H1 (cell line): ENCODE measurements around the gene HOXA13. TPM values are rescaled to one million over a fixed set of nuclear protein-coding genes. Genes with fewer than 3 reads are reported as not detected.

Experiments
- BCL11A ChIP-seq, 2 experiments: IDR thresholded peaks; one replicate each; pipeline ENCODE4 v1.6.1; 2011; ENCODE audit warnings: low read depth in 2 of 2, low read length in 2 of 2, mild to moderate bottlenecking in 2 of 2
- CBX5 ChIP-seq: fragments of 300-800, 300-1000 bp; sonication (generic); IDR thresholded peaks from 2 replicates; pipeline ENCODE4 v1.7.1; 2016; ENCODE audit warnings: antibody characterized with exemption, low read length, low read depth
- CTCF ChIP-seq, 3 experiments: IDR thresholded peaks; 1 replicate in 2 of 3; 2 replicates in 1 of 3; pipeline versions ENCODE4 v1.5.1 to v1.6.1; 2011; ENCODE audit warnings: low read length in 3 of 3, mild to moderate bottlenecking in 3 of 3, inconsistent platforms in 2 of 3, low read depth in 1 of 3, moderate library complexity in 1 of 3; ENCODE audit not compliant: insufficient read depth in 1 of 3; ENCODE audit errors: control extremely low read depth in 1 of 3
- EGR1 ChIP-seq: IDR thresholded peaks from 2 replicates; pipeline ENCODE4 v1.6.1; 2011; ENCODE audit warnings: low read depth, low read length, borderline replicate concordance
- EP300 ChIP-seq, 2 experiments: IDR thresholded peaks; 1 replicate in 1 of 2; 2 replicates in 1 of 2; pipeline ENCODE4 v1.6.1; 2011 to 2012; ENCODE audit warnings: low read depth in 2 of 2, low read length in 2 of 2, mild to moderate bottlenecking in 2 of 2, borderline replicate concordance in 1 of 2, inconsistent platforms in 1 of 2, moderate library complexity in 1 of 2
- EZH2 ChIP-seq: fragments of 200-600 bp; sonication (generic); IDR thresholded peaks from 2 replicates; pipeline ENCODE4 v1.7.1; 2012; ENCODE audit warnings: low read depth, mild to moderate bottlenecking, moderate library complexity, low read length, inconsistent platforms; ENCODE audit not compliant: severe bottlenecking
- HDAC6 ChIP-seq: IDR thresholded peaks from one replicate; pipeline ENCODE4 v1.7.1; 2012; ENCODE audit warnings: low read depth, mild to moderate bottlenecking, inconsistent platforms, low read length, moderate library complexity
- KDM1A ChIP-seq: fragments of 200-600, 300-600 bp; sonication (generic); IDR thresholded peaks from 2 replicates; pipeline ENCODE4 v1.7.1; 2016; ENCODE audit warnings: mild to moderate bottlenecking, low read length, borderline replicate concordance
- KDM4A ChIP-seq: IDR thresholded peaks from one replicate; pipeline ENCODE4 v1.7.1; 2012; ENCODE audit warnings: low read depth, mild to moderate bottlenecking, moderate library complexity, low read length, inconsistent platforms; ENCODE audit not compliant: severe bottlenecking
- MAX ChIP-seq: IDR thresholded peaks from 2 replicates; pipeline ENCODE4 v1.6.1; 2012; ENCODE audit warnings: inconsistent platforms
- NANOG ChIP-seq: IDR thresholded peaks from 2 replicates; pipeline ENCODE4 v1.6.1; 2011; ENCODE audit warnings: low read length, low read depth, mild to moderate bottlenecking, inconsistent platforms; ENCODE audit not compliant: insufficient read depth, poor library complexity, severe bottlenecking
- POLR2A ChIP-seq, 2 experiments: IDR thresholded peaks; 1 replicate in 1 of 2; 2 replicates in 1 of 2; pipeline ENCODE4 v1.6.1; 2011; ENCODE audit warnings: low read depth in 2 of 2, low read length in 2 of 2, mild to moderate bottlenecking in 2 of 2; ENCODE audit errors: control extremely low read depth in 1 of 2
- RAD21 ChIP-seq, 2 experiments: IDR thresholded peaks in 1 of 2; conservative IDR thresholded peaks in 1 of 2; 2 replicates each; pipeline ENCODE4 v1.6.1; 2011; ENCODE audit warnings: low read depth in 2 of 2, low read length in 2 of 2, improper control_type of control experiment in 1 of 2, inconsistent platforms in 1 of 2, mild to moderate bottlenecking in 1 of 2, moderate library complexity in 1 of 2
- RBBP5 ChIP-seq: IDR thresholded peaks from 2 replicates; pipeline ENCODE4 v1.7.1; 2012; ENCODE audit warnings: low read depth, mild to moderate bottlenecking, inconsistent platforms, low read length, moderate library complexity, borderline replicate concordance
- SAP30 ChIP-seq: fragments of 300-600 bp; sonication (generic); IDR thresholded peaks from 2 replicates; pipeline ENCODE4 v1.7.1; 2012; ENCODE audit warnings: low read length, moderate library complexity, mild to moderate bottlenecking, inconsistent platforms; ENCODE audit not compliant: insufficient read depth, insufficient replicate concordance
- SIN3A ChIP-seq, 2 experiments: IDR thresholded peaks in 1 of 2; conservative IDR thresholded peaks in 1 of 2; 2 replicates each; pipeline ENCODE4 v1.6.1; 2011 to 2012; ENCODE audit warnings: low read length in 2 of 2, improper control_type of control experiment in 1 of 2, low read depth in 1 of 2, mild to moderate bottlenecking in 1 of 2
- SUZ12 ChIP-seq: fragments of 200-600 bp; sonication (generic); IDR thresholded peaks from 2 replicates; pipeline ENCODE4 v1.6.1; 2012; ENCODE audit warnings: mild to moderate bottlenecking, inconsistent platforms, low read length, moderate library complexity, mixed read lengths
- YY1 ChIP-seq: IDR thresholded peaks from 2 replicates; pipeline ENCODE4 v1.6.1; 2011; ENCODE audit warnings: low read depth, mild to moderate bottlenecking, low read length
- polyA plus RNA-seq, 7 experiments: library from polyadenylated mRNA; depleted of rRNA in 3 of 7; stranded (reverse) in 5 of 7; unstranded in 2 of 7; fragments of >200 nt in 5 of 7; fragments of 200-250 nt in 2 of 7; gene quantifications; 1 replicate in 5 of 7; 2 replicates in 1 of 7; 4 replicates in 1 of 7; pipeline versions ENCODE4 v1.2.1 to v1.2.3, GENCODE V29; 2011 to 2013; ENCODE audit warnings: missing spikeins in 2 of 7, mixed read lengths in 2 of 7
- total RNA-seq: library from RNA; stranded (reverse); fragmentation: NEBNext Ultra II Directional; extraction: Animal tissue kit (Norgen Biotek cat#: 25700); gene quantifications from 2 replicates; pipeline ENCODE4 v1.2.1, GENCODE V29; 2021

Gene HOXA13
- total and polyA plus RNA-seq, 2 of the 8 experiments (the other 6 are each of a cell fraction or from before 2014, with no cell fraction given) = not detected

DNA sequence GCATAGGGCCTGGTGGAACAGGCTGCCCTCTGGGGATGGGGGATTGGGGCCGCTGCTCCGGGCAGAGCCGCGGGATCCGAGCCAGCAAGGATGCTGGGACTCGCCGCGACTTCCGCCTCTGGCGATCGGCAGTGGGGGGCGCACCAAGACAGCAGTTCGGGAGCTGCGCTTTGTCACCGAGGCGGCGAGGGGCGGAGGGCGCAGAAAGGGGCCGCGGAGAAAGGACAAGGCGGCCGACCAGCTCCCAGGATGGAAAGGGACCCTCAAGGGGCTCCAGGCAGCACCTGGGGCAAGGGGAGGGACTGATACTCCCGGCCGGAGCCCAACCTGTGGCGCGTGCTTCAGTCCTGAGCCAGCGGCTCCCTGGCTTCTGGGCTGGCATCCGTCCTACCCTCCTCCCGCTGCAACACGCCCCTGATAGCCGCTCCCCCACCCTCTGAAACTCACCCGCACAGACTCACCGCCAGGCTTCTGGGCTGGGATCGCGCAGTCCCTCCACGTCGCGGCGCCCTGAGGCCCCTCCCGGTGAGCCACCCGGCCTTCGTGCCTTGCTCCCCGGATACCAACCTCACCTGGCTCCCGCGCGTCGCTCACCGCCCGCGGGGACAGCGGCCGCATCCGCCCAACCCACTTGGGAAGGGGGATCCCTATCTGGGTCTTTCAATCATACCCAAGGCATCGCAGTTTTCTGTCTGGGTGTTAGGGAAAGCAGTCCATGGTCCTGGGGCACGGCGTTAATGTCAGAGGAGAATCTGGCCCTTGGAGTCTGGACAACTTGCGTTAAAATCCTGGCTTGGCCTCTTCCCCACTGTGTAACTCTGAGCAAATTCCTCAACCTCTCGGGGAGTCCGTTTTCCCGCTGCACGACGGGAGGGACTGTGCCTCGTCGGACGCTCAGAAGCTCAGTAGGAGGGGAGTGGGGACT, 35.8 kb upstream of the HOXA13 start (continued):
- TF ChIP-seq POLR2A (IDR thresholded peaks at IDR 0.05; ENCODE audit: control extremely low read depth in 1 of 2, low read depth in 2 of 2, low read length in 2 of 2) (no peak), SIN3A (conservative IDR thresholded peaks at IDR 0.05 in 1 of 2, IDR thresholded peaks at IDR 0.05 in 1 of 2; ENCODE audit: low read depth in 1 of 2, low read length in 2 of 2) (no peak), EGR1 (no peak), YY1 (no peak), RAD21 (IDR thresholded peaks at IDR 0.05 in 1 of 2, conservative IDR thresholded peaks at IDR 0.05 in 1 of 2; ENCODE audit: low read depth in 2 of 2, low read length in 2 of 2) (peak; percentile 83 to 87), NANOG (no peak), SUZ12 (peak; percentile 92), CBX5 (no peak), BCL11A (IDR thresholded peaks at IDR 0.05; ENCODE audit: low read depth in 2 of 2, low read length in 2 of 2) (no peak), EP300 (IDR thresholded peaks at IDR 0.05; ENCODE audit: borderline replicate concordance in 1 of 2, low read depth in 2 of 2, low read length in 2 of 2) (peak in 1 of 2 experiments; percentile 46; a peak in 1 of 3 replicates), SAP30 (no peak), EZH2 (peak; percentile 94), KDM4A (peak; percentile 91), MAX (peak; percentile 47; the same call in 1 of the 2 replicates), RBBP5 (peak; percentile 40; the same call in 1 of the 2 replicates), CTCF (IDR thresholded peaks at IDR 0.05; ENCODE audit: control extremely low read depth in 1 of 3, insufficient read depth in 1 of 3, low read depth in 1 of 3, low read length in 3 of 3) (peak; percentile 61 to 74 (median 62)), HDAC6 (no peak), KDM1A (no peak)
